ENCODE data around the gene AIPL1.

Gene AIPL1

DNA sequence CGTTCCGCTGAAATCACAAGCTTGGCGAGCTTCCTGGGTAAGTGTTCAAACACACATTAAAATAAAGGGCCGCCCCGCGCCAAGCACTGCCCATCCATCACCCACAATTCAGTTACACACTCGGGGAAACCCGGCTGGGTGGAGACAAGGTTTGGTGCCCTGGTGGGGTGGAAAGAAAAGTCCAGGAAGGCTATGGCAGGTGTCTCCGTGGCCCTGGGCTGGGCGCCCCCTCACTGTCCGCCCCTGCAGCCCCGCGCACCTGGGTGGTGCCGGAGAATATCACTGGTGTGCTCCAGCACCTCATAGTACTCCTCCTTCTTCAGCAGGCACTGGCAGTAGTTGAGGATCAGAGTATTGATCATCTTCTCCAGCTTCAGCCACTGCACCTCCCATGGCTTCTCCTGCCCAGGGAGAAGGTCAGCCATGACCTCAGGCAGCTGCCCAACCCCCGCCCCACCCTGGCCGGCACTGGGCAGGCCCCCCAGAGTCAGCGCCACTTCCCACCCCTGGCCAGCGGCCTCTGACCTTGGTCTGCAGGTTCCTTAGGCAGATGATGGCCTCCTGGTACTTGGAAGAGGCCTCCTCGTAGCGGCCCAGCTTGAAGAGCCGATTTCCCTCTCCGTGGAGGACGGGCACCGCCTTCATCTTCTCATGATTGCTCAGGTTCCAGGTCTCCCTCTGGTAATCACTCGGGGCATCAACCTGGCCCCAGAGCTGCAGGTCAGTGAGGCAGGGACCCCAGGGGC, 8.4 kb downstream of the AIPL1 start:
- no peak for TF ChIP-seq CTCF (IDR thresholded peaks at IDR 0.05; ENCODE audit: low read depth, low read length, missing control alignments)
- H3K4me3 ChIP-seq (ENCODE audit: low read depth, low read length) = no peak overlapping the region
- DNase-seq (ENCODE audit: low read depth) = no peak

DNA sequence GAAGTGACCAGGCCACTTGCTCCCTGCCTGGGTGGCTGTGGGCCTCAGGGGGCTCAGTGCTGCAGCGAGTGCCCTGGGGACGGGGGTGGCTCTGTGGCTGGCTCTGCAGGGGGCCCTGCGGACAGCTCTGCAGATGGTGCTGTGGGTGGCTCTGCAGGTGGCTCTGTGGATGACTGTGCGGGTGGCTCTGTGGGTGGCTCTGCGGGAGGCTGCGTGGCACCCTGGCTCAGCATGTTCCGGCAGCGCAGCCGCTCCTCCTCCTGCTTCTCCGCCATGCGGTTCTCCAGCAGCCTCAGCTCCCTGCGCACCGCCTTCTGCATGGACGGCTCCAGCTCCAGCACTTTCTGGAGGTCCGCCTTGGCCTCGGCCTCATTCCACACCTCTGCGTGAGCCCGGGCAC, 9.5 kb downstream of the AIPL1 start:
- no peak overlapping the region for H3K4me3 ChIP-seq (ENCODE audit: low read depth, low read length)
- no peak for DNase-seq (ENCODE audit: low read depth)

DNA sequence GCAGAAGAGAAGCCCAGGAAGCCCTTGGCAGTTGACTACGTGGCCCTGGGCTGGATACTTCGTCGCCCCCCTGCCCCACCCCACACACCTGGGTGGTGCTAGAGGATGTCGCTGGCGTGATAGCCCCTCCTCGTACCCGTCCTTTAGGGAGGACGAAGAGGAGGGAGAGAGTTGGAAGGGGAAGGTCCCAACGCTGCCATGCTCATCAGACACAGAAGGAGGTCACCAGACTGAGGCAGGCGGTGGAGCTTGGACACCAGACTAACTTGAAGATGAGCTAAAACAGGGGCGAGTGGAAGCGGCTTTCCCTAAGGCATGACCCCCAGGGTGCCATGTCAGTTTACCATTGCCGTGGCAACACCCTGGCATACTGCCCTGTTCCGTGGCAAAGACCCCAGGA, 11.0 kb downstream of the AIPL1 start:
- no peak for DNase-seq (ENCODE audit: low read depth)
- H3K4me3 ChIP-seq (ENCODE audit: low read depth, low read length) = no peak overlapping the region
- TF ChIP-seq CTCF (IDR thresholded peaks at IDR 0.05; ENCODE audit: low read depth, low read length, missing control alignments) = no peak

More for the DNA sequence above, 9.5 kb downstream of the AIPL1 start:
- TF ChIP-seq CTCF (IDR thresholded peaks at IDR 0.05; ENCODE audit: low read depth, low read length, missing control alignments) = no peak

GRCh38 chr17:6422654-6423241, 12.2 kb downstream of the AIPL1 start:
- no peak overlapping the region for H3K4me3 ChIP-seq (ENCODE audit: low read depth, low read length)
- TF ChIP-seq CTCF (IDR thresholded peaks at IDR 0.05; ENCODE audit: low read depth, low read length, missing control alignments) = no peak
- DNase-seq (ENCODE audit: low read depth) = no peak

GRCh38 chr17:6421700-6422604, 13.0 kb downstream of the AIPL1 start:
- peak; percentile 84 for TF ChIP-seq CTCF (IDR thresholded peaks at IDR 0.05; ENCODE audit: low read depth, low read length, missing control alignments)
- no peak for DNase-seq (ENCODE audit: low read depth)
- H3K4me3 ChIP-seq (ENCODE audit: low read depth, low read length) = no peak overlapping the region

GRCh38 chr17:6420173-6420641, 14.7 kb downstream of the AIPL1 start:
- peak; percentile 40 for TF ChIP-seq CTCF (IDR thresholded peaks at IDR 0.05; ENCODE audit: low read depth, low read length, missing control alignments)
- DNase-seq (ENCODE audit: low read depth) = no peak
- no peak overlapping the region for H3K4me3 ChIP-seq (ENCODE audit: low read depth, low read length)
